ENCODE measurements around the gene STK40. TPM values are rescaled to one million over a fixed set of nuclear protein-coding genes. Genes with fewer than 3 reads are reported as not detected.

Gene STK40
- total RNA-seq, 4 donors from 2014 or later = 25.7 to 39.3 (median 30.0) TPM

DNA sequence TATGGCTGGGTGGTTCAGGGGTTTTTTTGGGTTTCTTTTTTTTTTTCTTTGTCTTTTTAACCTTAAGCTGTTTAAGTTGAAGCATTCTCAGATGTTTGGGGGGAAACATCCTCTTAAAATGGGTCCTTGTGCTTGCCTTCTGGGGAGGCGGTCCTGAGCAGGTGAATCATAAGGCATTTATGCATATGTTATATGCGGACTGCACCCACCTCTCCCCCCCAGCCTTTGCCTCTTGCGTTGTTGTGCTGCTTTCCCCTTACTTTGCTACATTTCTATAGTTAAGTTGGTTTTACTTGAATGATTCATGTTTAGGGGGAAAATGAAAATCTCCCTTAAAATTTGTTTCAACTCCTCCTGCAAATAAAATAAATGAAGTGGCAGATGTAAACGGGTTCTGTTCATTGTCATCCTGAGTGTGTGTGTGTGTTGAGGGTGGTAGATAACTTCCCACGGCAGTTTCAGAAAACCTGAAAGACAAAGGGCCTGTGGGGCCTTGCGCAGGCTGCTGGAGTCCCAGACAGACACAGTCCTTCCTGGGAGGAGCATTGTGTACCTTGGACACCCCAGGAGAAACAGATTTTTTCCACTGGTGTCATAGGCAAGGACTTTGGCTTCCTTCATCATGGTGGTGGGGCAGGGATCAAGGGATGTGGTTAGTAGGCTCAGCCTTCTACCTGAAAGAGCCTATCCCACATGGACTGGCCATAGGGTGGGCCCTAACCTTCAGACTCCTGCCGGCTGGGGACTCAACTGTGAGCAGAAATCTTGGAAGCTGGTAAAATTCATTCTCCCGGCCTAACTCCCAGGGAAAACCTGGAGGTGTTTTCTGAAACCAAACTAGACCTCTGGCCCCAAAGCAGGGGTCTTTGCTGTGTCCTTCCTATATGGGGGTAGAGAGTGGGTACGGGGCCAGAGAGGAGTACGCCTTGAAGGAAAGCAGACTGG, 80.5 kb downstream of the STK40 start:
- H3K36me3 ChIP-seq = peaks cover 6 to 47% (median 7%) of the 10 kb centered on the region in 3 donors
- no peak for DNase-seq (ENCODE audit: low spot score in 2 of 2)
- no peak overlapping the region for H3K4me3 ChIP-seq
- TF ChIP-seq POLR2A (IDR thresholded peaks at IDR 0.05) (no peak), EP300 (IDR thresholded peaks at IDR 0.05) (no peak)
- TF ChIP-seq, protein P1, sequence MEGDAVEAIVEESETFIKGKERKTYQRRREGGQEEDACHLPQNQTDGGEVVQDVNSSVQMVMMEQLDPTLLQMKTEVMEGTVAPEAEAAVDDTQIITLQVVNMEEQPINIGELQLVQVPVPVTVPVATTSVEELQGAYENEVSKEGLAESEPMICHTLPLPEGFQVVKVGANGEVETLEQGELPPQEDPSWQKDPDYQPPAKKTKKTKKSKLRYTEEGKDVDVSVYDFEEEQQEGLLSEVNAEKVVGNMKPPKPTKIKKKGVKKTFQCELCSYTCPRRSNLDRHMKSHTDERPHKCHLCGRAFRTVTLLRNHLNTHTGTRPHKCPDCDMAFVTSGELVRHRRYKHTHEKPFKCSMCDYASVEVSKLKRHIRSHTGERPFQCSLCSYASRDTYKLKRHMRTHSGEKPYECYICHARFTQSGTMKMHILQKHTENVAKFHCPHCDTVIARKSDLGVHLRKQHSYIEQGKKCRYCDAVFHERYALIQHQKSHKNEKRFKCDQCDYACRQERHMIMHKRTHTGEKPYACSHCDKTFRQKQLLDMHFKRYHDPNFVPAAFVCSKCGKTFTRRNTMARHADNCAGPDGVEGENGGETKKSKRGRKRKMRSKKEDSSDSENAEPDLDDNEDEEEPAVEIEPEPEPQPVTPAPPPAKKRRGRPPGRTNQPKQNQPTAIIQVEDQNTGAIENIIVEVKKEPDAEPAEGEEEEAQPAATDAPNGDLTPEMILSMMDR (IDR thresholded peaks at IDR 0.05) = no peak
- WGBS, 2 donors = 80 to 82% methylated on average over 10 of the region's 10 CpGs
- H3K27me3 ChIP-seq = no peaks in the 10 kb centered on the region
- H3K4me1 ChIP-seq = peaks cover 0 to 23% (median 13%) of the 10 kb centered on the region in 4 donors
- H3K9me3 ChIP-seq = no peaks in the 10 kb centered on the region
- H3K27ac ChIP-seq = peak overlapping the region in 3 of 4 donors; percentile 65 to 84 (median 72)

DNA sequence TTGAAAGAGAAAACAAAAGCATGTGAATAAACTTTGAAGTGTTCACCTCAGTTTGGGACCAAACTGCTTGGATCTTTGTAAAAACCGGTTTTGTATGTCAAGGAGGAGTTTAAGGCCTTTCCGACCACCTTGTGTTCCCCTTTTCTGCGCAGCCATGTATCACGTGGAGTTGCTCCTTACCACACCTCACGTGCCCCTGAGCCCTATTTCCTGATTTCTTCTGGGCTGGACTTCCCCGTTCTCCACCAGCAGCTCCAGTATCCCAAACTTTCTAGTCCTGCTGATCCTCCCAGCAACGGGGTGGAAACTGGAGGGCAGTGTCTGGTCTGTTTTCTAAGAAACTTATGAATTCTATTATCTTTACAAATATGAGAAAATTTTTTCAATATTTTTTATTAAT, 81.2 kb downstream of the STK40 start:
- Histone ChIP-seq H3K9me3 (no peaks in the 10 kb centered on the region), H3K36me3 (peaks cover 6 to 51% (median 7%) of the 10 kb centered on the region in 3 donors), H3K27ac (no peak overlapping the region), H3K27me3 (no peaks in the 10 kb centered on the region), H3K4me3 (no peak overlapping the region), H3K4me1 (peaks cover 0 to 30% (median 13%) of the 10 kb centered on the region in 4 donors)
- 75 to 79% methylated on average over 7 of the region's 7 CpGs for WGBS, 2 donors
- peak in 1 of 2 donors; percentile 21 for TF ChIP-seq EP300 (IDR thresholded peaks at IDR 0.05)
- no peak for TF ChIP-seq POLR2A (IDR thresholded peaks at IDR 0.05)
- DNase-seq (ENCODE audit: low spot score in 2 of 2) = no peak

DNA sequence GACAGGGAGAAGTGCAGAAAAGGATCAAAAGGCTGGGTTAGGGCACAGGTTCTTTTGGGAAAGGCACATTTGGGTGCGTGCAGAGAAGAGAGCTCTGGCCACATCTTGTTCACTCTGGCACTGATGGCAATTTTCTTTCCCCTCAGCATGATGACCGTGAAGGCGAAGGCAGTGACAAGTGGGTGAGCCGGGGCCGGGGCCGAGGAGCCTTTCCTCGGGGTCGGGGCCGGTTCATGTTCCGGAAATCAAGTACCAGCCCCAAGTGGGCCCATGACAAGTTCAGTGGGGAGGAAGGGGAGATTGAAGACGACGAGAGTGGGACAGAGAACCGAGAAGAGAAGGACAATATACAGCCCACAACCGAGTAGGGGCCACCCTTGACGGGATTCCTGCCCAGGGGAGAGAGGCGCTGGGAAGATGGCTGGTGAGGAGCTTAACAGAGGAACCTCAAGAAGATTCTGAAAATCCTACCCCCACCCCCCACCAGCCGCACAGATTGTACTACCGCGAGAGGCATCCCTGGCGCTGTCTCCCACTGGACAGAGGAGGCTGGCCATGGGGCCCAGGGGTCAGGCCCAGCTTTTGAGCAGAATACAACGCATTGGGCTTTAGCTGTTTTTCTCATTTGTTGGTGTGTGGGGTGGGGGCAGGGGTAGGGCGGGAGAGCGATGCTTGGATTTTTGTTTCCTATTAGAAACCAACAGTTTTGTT, 81.9 kb downstream of the STK40 start:
- Histone ChIP-seq H3K36me3 (peaks cover 7 to 56% (median 9%) of the 10 kb centered on the region in 3 donors), H3K9me3 (no peaks in the 10 kb centered on the region), H3K4me3 (no peak overlapping the region), H3K27me3 (no peaks in the 10 kb centered on the region), H3K4me1 (peaks cover 0 to 37% (median 13%) of the 10 kb centered on the region in 4 donors), H3K27ac (no peak overlapping the region)
- no peak for DNase-seq (ENCODE audit: low spot score in 2 of 2)
- TF ChIP-seq EP300 (IDR thresholded peaks at IDR 0.05) = no peak
- TF ChIP-seq, protein P1 (IDR thresholded peaks at IDR 0.05) = no peak
- TF ChIP-seq POLR2A (IDR thresholded peaks at IDR 0.05) = no peak
- WGBS, 2 donors = 83% methylated on average over 23 of the region's 23 CpGs

DNA sequence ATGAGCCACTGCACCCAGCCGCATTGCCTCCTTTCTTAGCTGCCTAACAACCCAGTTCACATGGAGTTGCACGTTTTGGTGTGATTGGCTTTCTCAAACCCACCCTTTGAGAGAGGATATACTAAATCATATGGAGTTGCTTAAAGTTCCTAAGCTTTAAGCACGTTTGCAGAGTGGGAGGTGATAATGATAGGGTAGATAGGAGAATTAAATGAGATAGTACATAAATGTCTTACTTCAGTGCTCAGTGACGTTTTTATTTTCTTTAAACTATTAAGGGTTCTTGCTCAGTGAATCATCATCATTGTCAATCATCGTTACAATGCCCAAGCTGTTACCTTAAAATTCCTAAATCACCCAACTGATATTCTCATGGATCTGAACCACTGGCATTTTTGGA, 82.5 kb downstream of the STK40 start:
- no peaks in the 10 kb centered on the region for H3K27me3 ChIP-seq

DNA sequence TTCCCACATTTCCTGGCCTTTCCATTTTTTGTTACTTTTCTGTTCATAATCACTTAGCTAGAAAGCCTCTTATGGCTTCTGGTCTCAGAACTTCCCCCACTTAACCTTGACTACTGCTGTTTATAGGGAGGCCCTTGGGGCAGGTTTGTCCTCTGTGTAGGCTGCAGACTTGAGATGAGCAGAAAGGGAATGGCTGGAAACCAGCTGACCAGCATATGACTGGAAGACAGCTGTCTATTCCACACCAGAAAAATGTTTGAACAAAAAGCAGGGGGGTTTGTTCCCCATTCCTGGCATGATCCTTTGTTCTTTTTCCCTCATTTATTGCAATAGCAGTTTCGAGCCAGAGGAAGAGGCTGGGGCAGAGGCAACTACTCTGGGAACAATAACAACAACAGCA, 84.5 kb downstream of the STK40 start:
- 71 to 76% methylated on average over 1 of the region's 1 CpG for WGBS, 2 donors
- Histone ChIP-seq H3K27ac (peak overlapping the region in 1 of 4 donors; percentile 40), H3K27me3 (no peaks in the 10 kb centered on the region), H3K9me3 (no peaks in the 10 kb centered on the region), H3K4me1 (peaks cover 0 to 25% (median 7%) of the 10 kb centered on the region in 4 donors), H3K36me3 (peaks cover 10 to 81% (median 13%) of the 10 kb centered on the region in 3 donors), H3K4me3 (no peak overlapping the region)
- DNase-seq (ENCODE audit: low spot score in 2 of 2) = no peak
- TF ChIP-seq EP300 (IDR thresholded peaks at IDR 0.05) (no peak), POLR2A (IDR thresholded peaks at IDR 0.05) (no peak)
- TF ChIP-seq, protein P1 (IDR thresholded peaks at IDR 0.05) = no peak

More for the DNA sequence above, 82.5 kb downstream of the STK40 start:
- no peaks in the 10 kb centered on the region for H3K9me3 ChIP-seq
- TF ChIP-seq EP300 (IDR thresholded peaks at IDR 0.05) (no peak), POLR2A (IDR thresholded peaks at IDR 0.05) (no peak)
- TF ChIP-seq, protein P1 (IDR thresholded peaks at IDR 0.05) = no peak
- DNase-seq (ENCODE audit: low spot score in 2 of 2) = no peak
- no peak overlapping the region for H3K27ac ChIP-seq
- H3K4me1 ChIP-seq = peaks cover 0 to 37% (median 13%) of the 10 kb centered on the region in 4 donors
- 73 to 75% methylated on average over 5 of the region's 5 CpGs for WGBS, 2 donors
- H3K4me3 ChIP-seq = no peak overlapping the region
- H3K36me3 ChIP-seq = peaks cover 7 to 61% (median 13%) of the 10 kb centered on the region in 3 donors
